ENCODE measurements around the gene UNCX. TPM values are rescaled to one million over a fixed set of nuclear protein-coding genes. Genes with fewer than 3 reads are reported as not detected.
A peak's percentile ranks its signal among the peaks of the same experiment; 100 is the strongest.
"Not testable (repeated sequence)": the region's sequence is repeated elsewhere in the genome, so short reads cannot be mapped to it uniquely, and the experiment has no call there.

The UNCX gene
- total RNA-seq, 2 experiments from 2014 or later = not detected

DNA sequence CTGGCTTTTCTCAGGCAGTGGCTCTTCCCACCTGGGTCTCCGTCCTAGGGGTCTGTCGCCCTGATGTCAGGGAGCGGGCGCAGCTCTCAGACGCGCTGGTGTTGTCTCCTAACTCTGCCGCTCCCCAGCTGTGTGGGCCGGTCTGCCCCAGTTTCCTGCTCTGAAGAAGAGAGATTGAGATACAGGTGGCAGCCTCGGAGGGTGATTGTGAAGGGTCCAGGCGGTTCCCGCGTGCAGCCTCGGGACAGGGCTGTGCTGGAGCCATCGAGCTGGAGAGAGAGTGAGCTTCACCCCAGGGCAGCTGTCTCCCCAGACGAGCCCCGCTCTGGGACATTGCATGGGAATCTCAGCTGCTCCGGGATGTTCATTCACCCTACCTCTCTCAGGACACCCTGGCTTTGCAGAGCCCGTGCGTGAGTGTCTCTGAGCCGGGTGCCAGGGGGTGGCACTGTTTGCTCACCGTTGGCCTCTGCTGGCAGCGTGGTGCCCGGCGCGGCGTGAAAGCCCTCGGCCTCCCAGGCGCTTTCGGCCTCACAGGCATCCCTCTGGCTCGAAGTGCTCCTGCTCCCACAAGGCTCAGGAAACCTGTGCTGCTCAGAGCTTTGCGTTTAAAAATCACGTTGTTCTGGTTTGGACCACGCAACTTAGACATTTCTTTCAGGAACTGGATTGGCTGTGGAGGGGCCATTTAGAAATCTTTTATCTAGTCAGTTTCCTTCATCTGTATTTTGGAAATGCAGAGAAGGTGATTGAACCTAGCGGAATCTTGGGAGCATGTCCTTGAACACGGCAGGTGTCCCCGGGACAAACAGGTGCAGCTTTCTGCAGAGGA, 38.9 kb upstream of the UNCX start:
- Histone ChIP-seq H3K4me1 (ENCODE audit: insufficient read depth, low read length, poor library complexity, severe bottlenecking) (no peaks in the 10 kb centered on the region), H3K36me3 (ENCODE audit: insufficient read depth, low read length) (no peaks in the 10 kb centered on the region), H2AFZ (ENCODE audit: low read length) (no peak overlapping the region), H4K20me1 (ENCODE audit: insufficient read depth, low read length) (no peaks in the 10 kb centered on the region), H3K9me3 (ENCODE audit: low read length) (no peaks in the 10 kb centered on the region), H3K79me2 (ENCODE audit: insufficient read depth, low read depth, low read length) (no peaks in the 10 kb centered on the region), H3K4me2 (ENCODE audit: low read length) (no peak overlapping the region), H3K27ac (ENCODE audit: low read depth, low read length, poor library complexity, severe bottlenecking) (no peak overlapping the region), H3K9me2 (ENCODE audit: insufficient read depth, low read length) (no peaks in the 10 kb centered on the region), H3K4me3 (ENCODE audit: low read depth, low read length, poor library complexity, severe bottlenecking) (no peak overlapping the region)
- DNase-seq (ENCODE audit: low spot score) = peak; percentile 27
- CTCF ChIA-PET (ENCODE audit: unreplicated experiment) = no interaction called here
- POLR2A ChIA-PET = no interaction called here
- intact Hi-C loops (cut with micrococcal nuclease; ENCODE audit: unreplicated experiment) = loop anchor here (5.0 kb wide), 1 partner anchor 218 kb away; no protein-coding TSS in a partner anchor
- no TSS peak for BruUV-seq (replicated peaks)
- no peak for TF ChIP-seq EZH2phosphoT487 (IDR thresholded peaks at IDR 0.05; ENCODE audit: borderline replicate concordance, low read depth, low read length)
- TF ChIP-seq, protein P1, sequence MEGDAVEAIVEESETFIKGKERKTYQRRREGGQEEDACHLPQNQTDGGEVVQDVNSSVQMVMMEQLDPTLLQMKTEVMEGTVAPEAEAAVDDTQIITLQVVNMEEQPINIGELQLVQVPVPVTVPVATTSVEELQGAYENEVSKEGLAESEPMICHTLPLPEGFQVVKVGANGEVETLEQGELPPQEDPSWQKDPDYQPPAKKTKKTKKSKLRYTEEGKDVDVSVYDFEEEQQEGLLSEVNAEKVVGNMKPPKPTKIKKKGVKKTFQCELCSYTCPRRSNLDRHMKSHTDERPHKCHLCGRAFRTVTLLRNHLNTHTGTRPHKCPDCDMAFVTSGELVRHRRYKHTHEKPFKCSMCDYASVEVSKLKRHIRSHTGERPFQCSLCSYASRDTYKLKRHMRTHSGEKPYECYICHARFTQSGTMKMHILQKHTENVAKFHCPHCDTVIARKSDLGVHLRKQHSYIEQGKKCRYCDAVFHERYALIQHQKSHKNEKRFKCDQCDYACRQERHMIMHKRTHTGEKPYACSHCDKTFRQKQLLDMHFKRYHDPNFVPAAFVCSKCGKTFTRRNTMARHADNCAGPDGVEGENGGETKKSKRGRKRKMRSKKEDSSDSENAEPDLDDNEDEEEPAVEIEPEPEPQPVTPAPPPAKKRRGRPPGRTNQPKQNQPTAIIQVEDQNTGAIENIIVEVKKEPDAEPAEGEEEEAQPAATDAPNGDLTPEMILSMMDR (conservative IDR thresholded peaks at IDR 0.05; ENCODE audit: low read length) = peak; percentile 68

DNA sequence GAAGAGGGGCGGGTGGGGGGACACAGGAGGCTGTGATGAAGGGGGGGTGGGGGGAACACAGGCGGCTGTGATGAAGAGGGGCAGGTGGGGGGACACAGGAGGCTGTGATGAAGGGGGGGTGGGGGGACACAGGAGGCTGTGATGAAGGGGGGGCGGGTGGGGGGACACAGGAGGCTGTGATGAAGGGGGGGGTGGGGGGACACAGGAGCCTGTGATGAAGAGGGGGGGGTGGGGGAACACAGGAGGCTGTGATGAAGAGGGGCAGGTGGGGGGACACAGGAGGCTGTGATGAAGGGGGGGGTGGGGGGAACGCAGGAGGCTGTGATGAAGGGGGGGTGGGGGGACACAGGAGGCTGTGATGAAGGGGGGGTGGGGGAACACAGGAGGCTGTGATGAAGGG, 36.2 kb upstream of the UNCX start:
- DNase-seq (ENCODE audit: low spot score); H3K9me3 ChIP-seq (ENCODE audit: low read length); H3K9me2 ChIP-seq (ENCODE audit: insufficient read depth, low read length); H3K27ac ChIP-seq (ENCODE audit: low read depth, low read length, poor library complexity, severe bottlenecking); POLR2A ChIA-PET; H3K79me2 ChIP-seq (ENCODE audit: insufficient read depth, low read depth, low read length); CTCF ChIA-PET (ENCODE audit: unreplicated experiment); H3K36me3 ChIP-seq (ENCODE audit: insufficient read depth, low read length); intact Hi-C loops (cut with micrococcal nuclease; ENCODE audit: unreplicated experiment); H4K20me1 ChIP-seq (ENCODE audit: insufficient read depth, low read length); H3K4me3 ChIP-seq (ENCODE audit: low read depth, low read length, poor library complexity, severe bottlenecking); H3K4me2 ChIP-seq (ENCODE audit: low read length); H3K4me1 ChIP-seq (ENCODE audit: insufficient read depth, low read length, poor library complexity, severe bottlenecking); BruUV-seq (replicated peaks); H2AFZ ChIP-seq (ENCODE audit: low read length): not testable (repeated sequence)

DNA sequence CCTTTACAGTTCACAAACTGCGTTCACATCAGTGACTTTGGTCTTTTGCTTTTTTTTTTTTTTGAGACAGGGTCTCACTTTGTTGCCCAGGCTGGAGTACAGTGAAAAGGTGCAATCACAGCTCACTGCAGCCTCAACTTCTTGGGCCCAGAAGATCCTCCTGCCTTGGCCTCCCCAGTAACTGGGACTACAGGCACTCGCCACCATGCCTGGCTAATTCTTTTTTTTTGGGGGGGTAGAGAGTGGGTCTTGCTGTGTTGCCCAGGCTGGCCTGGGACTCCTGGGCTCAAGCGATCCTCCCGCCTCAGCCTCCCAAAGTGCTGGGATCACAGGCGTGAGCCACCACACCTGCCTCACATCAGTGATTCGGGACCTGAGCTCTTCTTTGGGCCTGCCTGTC, 35.7 kb upstream of the UNCX start:
- no peak for DNase-seq (ENCODE audit: low spot score)
- TF ChIP-seq, protein P1 (conservative IDR thresholded peaks at IDR 0.05; ENCODE audit: low read length) = no peak
- TF ChIP-seq EZH2phosphoT487 (IDR thresholded peaks at IDR 0.05; ENCODE audit: borderline replicate concordance, low read depth, low read length) = no peak
- no peaks in the 10 kb centered on the region for H3K79me2 ChIP-seq (ENCODE audit: insufficient read depth, low read depth, low read length)
- H2AFZ ChIP-seq (ENCODE audit: low read length) = no peak overlapping the region
- no peaks in the 10 kb centered on the region for H3K9me2 ChIP-seq (ENCODE audit: insufficient read depth, low read length)
- POLR2A ChIA-PET = no interaction called here
- intact Hi-C loops (cut with micrococcal nuclease; ENCODE audit: unreplicated experiment) = no loop called here
- H3K4me1 ChIP-seq (ENCODE audit: insufficient read depth, low read length, poor library complexity, severe bottlenecking) = no peaks in the 10 kb centered on the region
- no TSS peak for BruUV-seq (replicated peaks)
- CTCF ChIA-PET (ENCODE audit: unreplicated experiment) = no interaction called here
- H4K20me1 ChIP-seq (ENCODE audit: insufficient read depth, low read length) = no peaks in the 10 kb centered on the region
- no peak overlapping the region for H3K4me3 ChIP-seq (ENCODE audit: low read depth, low read length, poor library complexity, severe bottlenecking)
- H3K4me2 ChIP-seq (ENCODE audit: low read length) = no peak overlapping the region
- H3K9me3 ChIP-seq (ENCODE audit: low read length) = no peaks in the 10 kb centered on the region
- no peak overlapping the region for H3K27ac ChIP-seq (ENCODE audit: low read depth, low read length, poor library complexity, severe bottlenecking)
- no peaks in the 10 kb centered on the region for H3K36me3 ChIP-seq (ENCODE audit: insufficient read depth, low read length)

All from OCI-LY7 (cell line).